ENCODE measurements around the gene PRKCA.
"Not testable (repeated sequence)": the region's sequence is repeated elsewhere in the genome, so short reads cannot be mapped to it uniquely, and the experiment has no call there.

Gene PRKCA

GRCh38 chr17:66441101-66441661 is 138.8 kb downstream of the PRKCA start:
- no peak for DNase-seq (ENCODE audit: low read depth)

GRCh38 chr17:66443166-66443565 is 140.8 kb downstream of the PRKCA start:
- DNase-seq (ENCODE audit: low read depth): no peak

- DNase-seq (ENCODE audit: low read depth): no peak
Observed at GRCh38 chr17:66443606-66444005, 141.2 kb downstream of the PRKCA start.

GRCh38 chr17:66444031-66444430 is 141.6 kb downstream of the PRKCA start:
- no peak for DNase-seq (ENCODE audit: low read depth)

- DNase-seq (ENCODE audit: low read depth): no peak
Observed at GRCh38 chr17:66445229-66445628, 142.8 kb downstream of the PRKCA start.

- DNase-seq (ENCODE audit: low read depth): no peak
Observed at GRCh38 chr17:66446419-66446818, 144.0 kb downstream of the PRKCA start.

- no peak for DNase-seq (ENCODE audit: low read depth)
Observed at GRCh38 chr17:66447159-66447558, 144.7 kb downstream of the PRKCA start.

- no peak for DNase-seq (ENCODE audit: low read depth)
Observed at GRCh38 chr17:66448026-66448639, 145.7 kb downstream of the PRKCA start.

- DNase-seq (ENCODE audit: low read depth): no peak
Observed at GRCh38 chr17:66449418-66449977, 147.1 kb downstream of the PRKCA start.

GRCh38 chr17:66450008-66450851 is 147.8 kb downstream of the PRKCA start:
- no peak for DNase-seq (ENCODE audit: low read depth)

GRCh38 chr17:66450852-66451158 is 148.4 kb downstream of the PRKCA start:
- DNase-seq (ENCODE audit: low read depth): no peak

- no peak for DNase-seq (ENCODE audit: low read depth)
Observed at GRCh38 chr17:66451188-66452149, 149.1 kb downstream of the PRKCA start.

- DNase-seq (ENCODE audit: low read depth): no peak
Observed at GRCh38 chr17:66455060-66455459, 152.6 kb downstream of the PRKCA start.

GRCh38 chr17:66457499-66457898 is 155.1 kb downstream of the PRKCA start:
- not testable (repeated sequence) for DNase-seq (ENCODE audit: low read depth)

- DNase-seq (ENCODE audit: low read depth): no peak
Observed at GRCh38 chr17:66458782-66459181, 156.4 kb downstream of the PRKCA start.

- DNase-seq (ENCODE audit: low read depth): no peak
Observed at GRCh38 chr17:66459811-66460270, 157.4 kb downstream of the PRKCA start.

- DNase-seq (ENCODE audit: low read depth): no peak
Observed at GRCh38 chr17:66460558-66460957, 158.1 kb downstream of the PRKCA start.

GRCh38 chr17:66461343-66461995 is 159.1 kb downstream of the PRKCA start:
- no peak for DNase-seq (ENCODE audit: low read depth)

GRCh38 chr17:66462010-66462409 is 159.6 kb downstream of the PRKCA start:
- no peak for DNase-seq (ENCODE audit: low read depth)

GRCh38 chr17:66464921-66465320 is 162.5 kb downstream of the PRKCA start:
- DNase-seq (ENCODE audit: low read depth): no peak

GRCh38 chr17:66465701-66466100 is 163.3 kb downstream of the PRKCA start:
- no peak for DNase-seq (ENCODE audit: low read depth)
